HepG2 (cell line): ENCODE data around the gene AK3. TPM values are rescaled to one million over a fixed set of nuclear protein-coding genes. Genes with fewer than 3 reads are reported as not detected.

ENCODE experiments used
- ATAC-seq: fragments of 200-7000 bp; cut with Tn5 transposase; 3 replicates; pipeline ENCODE4 v1.9.1; 2020; ENCODE audit warnings: mild to moderate bottlenecking, moderate library complexity
- BruUV-seq: library from RNA; stranded (reverse); fragments of 400-500 nt; replicated peaks from 2 replicates; lab custom pipeline; 2021; lab: Mats Ljungman, UMichigan
- CTCF ChIA-PET: fragments of 300-600 bp; formaldehyde crosslinking; extraction: SDS; loops from one replicate; lab custom pipeline; 2021; ENCODE audit warnings: low total read pairs, inconsistent platforms, low intra/inter-chr PET ratio; lab: Yijun Ruan, JAX
- POLR2A ChIA-PET: fragments of 350-600 bp; sonication (Branson Sonifier 250); formaldehyde crosslinking; loops from one replicate; lab custom pipeline; 2020; ENCODE audit warnings: antibody characterized with exemption, inconsistent platforms; lab: Yijun Ruan, JAX
- DNase-seq: peaks from one replicate; pipeline ENCODE4 v3.0.0-alpha.2; 2015; ENCODE audit warnings: low spot score
- FAIRE-seq: peaks from 3 replicates; lab custom pipeline; 2011; peaks lifted over from hg19 to GRCh38; lab: Jason Lieb, UNC
- H2AFZ ChIP-seq: one replicate; pipeline ENCODE4 v1.6.1; 2011; ENCODE audit warnings: low read length, inconsistent platforms
- H3K27ac ChIP-seq: fragments of 300-600 bp; 3 replicates; pipeline ENCODE4 v1.8.0; 2011; ENCODE audit warnings: mixed run types, mild to moderate bottlenecking, mixed read lengths, low read length, inconsistent platforms; ENCODE audit not compliant: insufficient read depth; ENCODE audit errors: extremely low read length
- H3K27me3 ChIP-seq, 2 experiments: fragments of 200-600 bp in 1 of 2; 2 replicates in 1 of 2; 3 replicates in 1 of 2; pipeline versions ENCODE4 v1.6.0 to v1.8.0; 2011; ENCODE audit warnings: low read length in 2 of 2, mild to moderate bottlenecking in 2 of 2, moderate library complexity in 2 of 2, inconsistent platforms in 1 of 2; ENCODE audit not compliant: insufficient read depth in 2 of 2, control insufficient read depth in 1 of 2
- H3K36me3 ChIP-seq, 2 experiments: fragments of 200-600 bp in 1 of 2; replicated peaks in 1 of 2; 2 replicates in 1 of 2; 3 replicates in 1 of 2; pipeline versions ENCODE4 v1.5.1 to v1.8.0; 2011; ENCODE audit warnings: low read length in 2 of 2, inconsistent platforms in 1 of 2; ENCODE audit not compliant: insufficient read depth in 2 of 2, control insufficient read depth in 1 of 2
- H3K4me1 ChIP-seq: 2 replicates; pipeline ENCODE4 v1.5.1; 2012; ENCODE audit warnings: low read length, inconsistent platforms; ENCODE audit not compliant: insufficient read depth
- H3K4me2 ChIP-seq: 2 replicates; pipeline ENCODE4 v1.6.0; 2011; ENCODE audit warnings: low read depth, low read length, inconsistent platforms
- H3K4me3 ChIP-seq, 3 experiments: fragments of 200-600 bp in 1 of 3; sonication (generic), shearing (Covaris generic) in 1 of 3; replicated peaks in 1 of 3; 2 replicates each; pipeline ENCODE4 v1.5.1; 2011 to 2016; ENCODE audit warnings: low read length in 3 of 3, inconsistent platforms in 2 of 3, low read depth in 2 of 3, mild to moderate bottlenecking in 2 of 3, control low read depth in 1 of 3, mixed read lengths in 1 of 3; ENCODE audit not compliant: insufficient read depth in 1 of 3
- H3K79me2 ChIP-seq: one replicate; pipeline ENCODE4 v1.6.1; 2011; ENCODE audit warnings: low read length, inconsistent platforms; ENCODE audit not compliant: insufficient read depth
- H3K9ac ChIP-seq: 2 replicates; pipeline ENCODE4 v1.6.0; 2011; ENCODE audit warnings: mild to moderate bottlenecking, low read depth, low read length, inconsistent platforms; ENCODE audit not compliant: insufficient read depth
- H3K9me3 ChIP-seq: 2 replicates; pipeline ENCODE4 v1.5.1; 2012; ENCODE audit warnings: mild to moderate bottlenecking, low read length
- H4K20me1 ChIP-seq: 2 replicates; pipeline ENCODE4 v1.6.0; 2011; ENCODE audit warnings: inconsistent platforms, mild to moderate bottlenecking, low read length, moderate library complexity; ENCODE audit not compliant: insufficient read depth
- ARNTL ChIP-seq: sonication (generic); formaldehyde crosslinking; IDR thresholded peaks from 2 replicates; pipeline ENCODE4 v1.4.0; 2020; ENCODE audit warnings: mild to moderate bottlenecking, missing genetic modification reagents
- NCOR1 ChIP-seq: fragments of 200-600 bp; sonication (generic); IDR thresholded peaks from 2 replicates; pipeline ENCODE4 v1.7.0; 2017; ENCODE audit warnings: antibody characterized with exemption, low read length, borderline replicate concordance
- RFXAP ChIP-seq: sonication (generic); formaldehyde crosslinking; IDR thresholded peaks from 2 replicates; pipeline ENCODE4 v1.4.0; 2020; ENCODE audit warnings: missing genetic modification reagents, borderline replicate concordance
- SIN3B ChIP-seq: fragments of 150-350 bp; IDR thresholded peaks from 2 replicates; pipeline ENCODE4 v1.6.1; 2014; ENCODE audit warnings: low read length
- TRIM22 ChIP-seq: fragments of 450-650 bp; IDR thresholded peaks from 2 replicates; pipeline ENCODE4 v1.6.1; 2017
- ZNF225 ChIP-seq: sonication (generic); formaldehyde crosslinking; IDR thresholded peaks from 2 replicates; pipeline ENCODE4 v1.4.0; 2020; ENCODE audit warnings: mild to moderate bottlenecking, missing genetic modification reagents
- ZNF263 ChIP-seq: sonication (generic); formaldehyde crosslinking; IDR thresholded peaks from 2 replicates; pipeline ENCODE4 v1.4.0; 2020; ENCODE audit warnings: missing genetic modification reagents
- ZNF382 ChIP-seq: sonication (generic); formaldehyde crosslinking; IDR thresholded peaks from 2 replicates; pipeline ENCODE4 v1.5.0; 2020; ENCODE audit warnings: missing genetic modification reagents, mild to moderate bottlenecking, borderline replicate concordance
- ZNF709 ChIP-seq: sonication (generic); formaldehyde crosslinking; IDR thresholded peaks from 2 replicates; pipeline ENCODE4 v1.5.0; 2020; ENCODE audit warnings: mild to moderate bottlenecking, missing genetic modification reagents
- ZNF768 ChIP-seq: sonication (generic); formaldehyde crosslinking; IDR thresholded peaks from 2 replicates; pipeline ENCODE4 v1.4.0; 2020; ENCODE audit warnings: missing genetic modification reagents
- ZNF883 ChIP-seq: sonication (generic); formaldehyde crosslinking; IDR thresholded peaks from 2 replicates; pipeline ENCODE4 v1.5.1; 2020; ENCODE audit warnings: mild to moderate bottlenecking, missing genetic modification reagents; ENCODE audit errors: not compliant biosample characterization
- WGBS: methylation state at CpG from one replicate; pipeline ENCODE4 v1.1.6; 2017; ENCODE audit warnings: low lambda C conversion rate; 5-methylcytosine and 5-hydroxymethylcytosine counted together
- in situ Hi-C: cut with HindIII; loops from 2 replicates; pipeline ENCODE4 v1.10.0; 2017; ENCODE audit warnings: low pct_unique_long_range_greater_than_20kb; ENCODE audit not compliant: extremely low pct_ligation_motif_present
- intact Hi-C: fragments of 100-400 bp; cut with micrococcal nuclease; formaldehyde crosslinking; loops from one replicate; pipeline ENCODE4 v1.10.0; 2022; ENCODE audit not compliant: unreplicated experiment
- polyA plus RNA-seq, 8 experiments: library from polyadenylated mRNA; depleted of rRNA in 3 of 8; stranded (reverse) in 7 of 8; unstranded in 1 of 8; fragments of >200 nt; fragmentation: Illumina TruSeq in 4 of 8; extraction: Trizol in 4 of 8; gene quantifications; 2 replicates each; pipeline versions ENCODE4 v1.2.1 to v1.2.3, GENCODE V29; 2011 to 2016; ENCODE audit warnings: low read depth in 4 of 8, missing spikeins in 1 of 8, mixed read lengths in 1 of 8; ENCODE audit not compliant: insufficient read depth in 1 of 8
- total RNA-seq, 5 experiments: library from RNA; depleted of rRNA; stranded (reverse); fragments of >200 nt; fragmentation: Illumina TruSeq; extraction: Trizol; gene quantifications; 2 replicates each; pipeline ENCODE4 v1.2.3, GENCODE V29; 2016; ENCODE audit warnings: low read depth in 1 of 5

Gene AK3
- total and polyA plus RNA-seq, 2 of the 13 experiments (the other 11 are each of a cell fraction or from before 2014, with no cell fraction given), result 76.8 to 109 TPM

GRCh38 chr9:4686584-4686983 lies 54.4 kb downstream of the AK3 start:
- H3K36me3 ChIP-seq, result peaks cover 6 to 48% of the 10 kb centered on the region in 2 experiments
- WGBS, result 96% methylated on average over 1 of the region's 1 CpG
- TF ChIP-seq RFXAP (CRISPR knock-in tag) (no peak), NCOR1 (no peak), ZNF709 (CRISPR knock-in tag) (no peak), ZNF263 (CRISPR knock-in tag) (no peak), ZNF382 (CRISPR knock-in tag) (no peak), TRIM22 (no peak), ZNF768 (CRISPR knock-in tag) (no peak), ZNF883 (CRISPR knock-in tag) (no peak), ZNF225 (CRISPR knock-in tag) (no peak), SIN3B (no peak), ARNTL (CRISPR knock-in tag) (no peak)
- TF ChIP-seq, all 625 proteins: peak for 0
- Histone ChIP-seq H3K79me2 (peaks cover 12% of the 10 kb centered on the region), H3K4me2 (no peak overlapping the region), H3K9me3 (no peaks in the 10 kb centered on the region), H3K27ac (no peak overlapping the region), H3K4me3 (no peak overlapping the region), H4K20me1 (peaks cover 4% of the 10 kb centered on the region; the same call in 1 of the 2 replicates), H3K4me1 (peaks cover 7% of the 10 kb centered on the region), H3K9ac (no peak overlapping the region), H2AFZ (no peak overlapping the region), H3K27me3 (no peaks in the 10 kb centered on the region)
- ChIA-PET CTCF (no interaction called here), POLR2A (no interaction called here)
- intact Hi-C loops (no loop called here), in situ Hi-C loops (no loop called here)
- no peak for FAIRE-seq
- ATAC-seq, result no peak
- no peak for DNase-seq
- BruUV-seq, result no TSS peak
